ENCODE data around the gene DDO. TPM values are rescaled to one million over a fixed set of nuclear protein-coding genes. Genes with fewer than 3 reads are reported as not detected.

Gene DDO
- total and polyA plus RNA-seq, 9 of the 15 experiments (the other 6 are each of a cell fraction or from before 2014, with no cell fraction given), result not detected

GRCh38 chr6:110378552-110378951, 36.8 kb downstream of the DDO start (continued):
- no peak for TF ChIP-seq ZNF280A (IDR thresholded peaks at IDR 0.05; ENCODE audit: low read depth, partially characterized antibody)

GRCh38 chr6:110369066-110369465, 46.3 kb downstream of the DDO start:
- no peak overlapping the region for H3K9ac ChIP-seq (ENCODE audit: insufficient read depth in 1 of 2, low read depth in 2 of 2, low read length in 2 of 2)
- no peak overlapping the region for H3K27ac ChIP-seq (ENCODE audit: extremely low read depth, low read depth, low read length)
- no peak overlapping the region for H3K4me2 ChIP-seq (ENCODE audit: insufficient read depth, low read length)
- no TSS peak for BruUV-seq (replicated peaks)
- H3K79me2 ChIP-seq (ENCODE audit: control insufficient read depth, insufficient read depth, low read length), result no peaks in the 10 kb centered on the region
- no peaks in the 10 kb centered on the region for H3K36me3 ChIP-seq (ENCODE audit: control insufficient read depth, insufficient read depth, low read length)
- no peaks in the 10 kb centered on the region for H3K9me3 ChIP-seq (replicated peaks; ENCODE audit: control insufficient read depth, insufficient read depth, low read depth, low read length)
- intact Hi-C loops (cut with micrococcal nuclease) (no loop called here), in situ Hi-C loops (cut with MboI) (no loop called here)
- no peaks in the 10 kb centered on the region; the same call in 1 of the 2 replicates for H4K20me1 ChIP-seq (replicated peaks; ENCODE audit: control insufficient read depth, insufficient read depth, low read length)
- no peaks in the 10 kb centered on the region; a peak in 2 of 5 replicates for H3K27me3 ChIP-seq (ENCODE audit: control insufficient read depth in 2 of 2, insufficient read depth in 2 of 2, low read length in 2 of 2)
- CTCF ChIA-PET (ENCODE audit: low intra/inter-chr PET ratio), result no interaction called here
- no peak overlapping the region for H2AFZ ChIP-seq (ENCODE audit: low read depth, low read length)
- H3K4me3 ChIP-seq, result no peak overlapping the region
- 0% methylated on average over 4 of the region's 4 CpGs for WGBS (ENCODE audit: insufficient coverage, low coverage, missing lambda C conversion rate)
- no peaks in the 10 kb centered on the region for H3K4me1 ChIP-seq (replicated peaks in 1 of 2; ENCODE audit: control insufficient read depth in 2 of 2, insufficient read depth in 2 of 2, low read length in 2 of 2)
- POLR2A ChIA-PET, result interaction anchor here (0.6 kb wide), 1 partner anchor 202 kb away, joined by 3 read pairs; no protein-coding TSS in a partner anchor
- ATAC-seq (no peak), FAIRE-seq (no peak), DNase-seq (ENCODE audit: extremely low read depth in 1 of 4, low spot score in 3 of 4) (no peak)
- no peak for TF ChIP-seq ZNF655 (CRISPR knock-in tag; IDR thresholded peaks at IDR 0.05)
- TF ChIP-seq SIN3B (IDR thresholded peaks at IDR 0.05; ENCODE audit: low read depth), result no peak
- TF ChIP-seq CBFA2T3 (IDR thresholded peaks at IDR 0.05), result no peak
- TF ChIP-seq ZNF224 (CRISPR knock-in tag; IDR thresholded peaks at IDR 0.05), result no peak
- TF ChIP-seq HDAC6 (IDR thresholded peaks at IDR 0.05; ENCODE audit: low read depth, low read length), result no peak
- TF ChIP-seq FOXP1 (CRISPR knock-in tag; IDR thresholded peaks at IDR 0.05), result no peak
- no peak for TF ChIP-seq HEY1 (CRISPR knock-in tag; IDR thresholded peaks at IDR 0.05; ENCODE audit: borderline replicate concordance)
- no peak for TF ChIP-seq GATAD2B (IDR thresholded peaks at IDR 0.05; ENCODE audit: borderline replicate concordance)
- TF ChIP-seq CTBP1 (IDR thresholded peaks at IDR 0.05; ENCODE audit: borderline replicate concordance), result no peak
- no peaks in the 10 kb centered on the region for H3K9me1 ChIP-seq (ENCODE audit: control insufficient read depth, insufficient read depth, low read length)
